Uterus (tissue), 2 donors: ENCODE data around the gene MCRIP1.

Experiments used
- CTCF ChIP-seq, 4 experiments: fragments of 200-600 bp in 2 of 4; fragments of 450-650 bp in 2 of 4; sonication (generic) in 2 of 4; IDR thresholded peaks; one replicate each; pipeline ENCODE4 v1.5.1; 2016 to 2019; ENCODE audit warnings: antibody characterized with exemption in 4 of 4, mild to moderate bottlenecking in 2 of 4, moderate library complexity in 1 of 4
- POLR2A ChIP-seq, 2 donors: fragments of 450-650 bp; IDR thresholded peaks; one replicate each; pipeline ENCODE4 v1.6.1; 2016; ENCODE audit warnings: antibody characterized with exemption in 2 of 2, mild to moderate bottlenecking in 1 of 2, moderate library complexity in 1 of 2

DNA sequence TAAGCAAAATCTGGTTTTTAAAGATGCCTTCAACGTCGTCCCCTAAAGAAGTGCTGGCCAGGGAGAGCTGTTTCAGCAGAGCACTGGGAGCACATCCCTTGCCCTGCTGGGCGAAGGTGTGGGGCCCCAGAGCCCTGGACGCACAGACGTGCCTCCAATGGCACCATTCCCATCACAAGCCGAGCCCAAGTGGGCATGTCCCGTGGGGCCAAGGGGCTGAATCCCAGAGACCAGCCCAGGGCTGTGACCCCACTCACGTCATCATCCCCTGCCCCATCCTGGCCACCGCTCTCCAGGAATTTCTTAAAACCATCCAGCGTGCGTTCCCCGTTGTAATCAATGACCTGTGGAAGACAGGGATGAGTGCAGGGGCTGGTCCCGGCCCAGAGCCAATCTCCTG is 11.8 kb upstream of the MCRIP1 start:
- no peak for TF ChIP-seq CTCF (IDR thresholded peaks at IDR 0.05)
- TF ChIP-seq POLR2A (IDR thresholded peaks at IDR 0.05), result no peak
